K562 (cell line): ENCODE measurements around the gene NCKIPSD. TPM values are rescaled to one million over a fixed set of nuclear protein-coding genes. Genes with fewer than 3 reads are reported as not detected.

Experiments
- HMG20A ChIP-seq: fragments of 450-650 bp; formaldehyde crosslinking; conservative IDR thresholded peaks from 2 replicates; pipeline ENCODE4 v1.4.0; 2020; ENCODE audit warnings: mild to moderate bottlenecking, mixed read lengths
- HSF4 ChIP-seq: fragments of 250-450 bp; sonication (Bioruptor Pico); IDR thresholded peaks from 2 replicates; pipeline ENCODE4 v2.1.2; 2022; ENCODE audit warnings: mild to moderate bottlenecking, moderate library complexity, borderline replicate concordance
- KAT7 ChIP-seq: sonication (generic); formaldehyde crosslinking; IDR thresholded peaks from 2 replicates; pipeline ENCODE4 v1.8.0; 2022; ENCODE audit warnings: missing genetic modification reagents, mild to moderate bottlenecking, borderline replicate concordance
- NCOA6 ChIP-seq: fragments of 450-650 bp; IDR thresholded peaks from 2 replicates; pipeline ENCODE4 v1.6.1; 2017; ENCODE audit warnings: mild to moderate bottlenecking
- NR3C1 ChIP-seq: sonication (generic); formaldehyde crosslinking; IDR thresholded peaks from 2 replicates; pipeline ENCODE4 v1.8.1; 2022; ENCODE audit warnings: missing genetic modification reagents
- SMAD1 ChIP-seq: fragments of 150-350 bp; IDR thresholded peaks from 2 replicates; pipeline ENCODE4 v1.6.1; 2014; ENCODE audit warnings: low read length, low read depth; ENCODE audit not compliant: partially characterized antibody
- TAF7 ChIP-seq: fragments of 450-650 bp; IDR thresholded peaks from 2 replicates; pipeline ENCODE4 v1.6.1; 2016; ENCODE audit warnings: missing genetic modification characterization, missing compliant biosample characterization
- TAF9B ChIP-seq: fragments of 450-650 bp; IDR thresholded peaks from 2 replicates; pipeline ENCODE4 v1.6.1; 2018; ENCODE audit warnings: mild to moderate bottlenecking; ENCODE audit not compliant: partially characterized antibody
- ZNF407 ChIP-seq: fragments of 450-650 bp; IDR thresholded peaks from 2 replicates; pipeline ENCODE4 v1.6.1; 2016; ENCODE audit warnings: low read depth
- polyA plus RNA-seq, 8 experiments: library from polyadenylated mRNA; depleted of rRNA in 4 of 8; stranded (reverse) in 5 of 8; unstranded in 3 of 8; fragments of >200 nt; fragmentation: Nextera tagmentation in 2 of 8; fragmentation: Illumina TruSeq in 1 of 8; extraction: Ambion mirVana in 2 of 8; extraction: Trizol in 1 of 8; gene quantifications; 2 replicates each; pipeline versions ENCODE4 v1.2.1 to v1.2.3, GENCODE V29; 2011 to 2014; ENCODE audit warnings: inconsistent platforms in 1 of 8, missing spikeins in 1 of 8
- total RNA-seq, 7 experiments: library from RNA; depleted of rRNA in 6 of 7; stranded (reverse); fragments of >200 nt in 6 of 7; fragmentation: Illumina TruSeq in 2 of 7; extraction: Trizol in 2 of 7; gene quantifications; 2 replicates each; pipeline versions ENCODE4 v1.2.1 to v1.2.3, GENCODE V29; 2011 to 2021; ENCODE audit warnings: low replicate concordance in 1 of 7
- TF ChIP-seq, protein P1 (sequence below): fragments of 250-450 bp; sonication (Bioruptor Pico); IDR thresholded peaks from 2 replicates; pipeline ENCODE4 v1.4.0; 2020; ENCODE audit warnings: mild to moderate bottlenecking, moderate library complexity, borderline replicate concordance

Gene NCKIPSD
- total and polyA plus RNA-seq, 9 of the 15 experiments (the other 6 are each of a cell fraction or from before 2014, with no cell fraction given) = 0.49 to 24.4 (median 12.3) TPM

DNA sequence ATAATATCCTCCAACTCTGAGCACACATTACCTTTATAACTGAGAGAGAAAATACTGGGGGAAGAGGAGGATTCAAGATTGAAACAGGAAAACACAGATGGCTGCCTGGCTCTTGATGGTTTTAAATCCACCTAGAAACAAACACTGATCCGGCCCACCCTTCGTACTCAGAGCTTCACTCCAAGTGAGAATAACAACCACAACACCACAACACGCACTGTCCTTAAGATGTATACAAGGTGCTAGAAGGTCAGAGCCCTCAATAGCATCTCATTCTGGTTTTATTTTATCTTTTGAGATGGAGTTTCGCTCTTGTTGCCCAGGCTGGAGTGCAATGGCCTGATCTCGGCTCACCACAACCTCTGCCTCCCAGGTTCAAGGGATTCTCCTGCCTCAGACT is 21.4 kb upstream of the NCKIPSD start (continued):
- TF ChIP-seq ZNF407 (no peak), NR3C1 (CRISPR knock-in tag) (no peak), HSF4 (CRISPR knock-in tag) (no peak), TAF7 (tag) (no peak), TAF9B (no peak), KAT7 (CRISPR knock-in tag) (no peak), SMAD1 (no peak), NCOA6 (no peak), HMG20A (CRISPR knock-in tag) (no peak)
- TF ChIP-seq, protein P1, sequence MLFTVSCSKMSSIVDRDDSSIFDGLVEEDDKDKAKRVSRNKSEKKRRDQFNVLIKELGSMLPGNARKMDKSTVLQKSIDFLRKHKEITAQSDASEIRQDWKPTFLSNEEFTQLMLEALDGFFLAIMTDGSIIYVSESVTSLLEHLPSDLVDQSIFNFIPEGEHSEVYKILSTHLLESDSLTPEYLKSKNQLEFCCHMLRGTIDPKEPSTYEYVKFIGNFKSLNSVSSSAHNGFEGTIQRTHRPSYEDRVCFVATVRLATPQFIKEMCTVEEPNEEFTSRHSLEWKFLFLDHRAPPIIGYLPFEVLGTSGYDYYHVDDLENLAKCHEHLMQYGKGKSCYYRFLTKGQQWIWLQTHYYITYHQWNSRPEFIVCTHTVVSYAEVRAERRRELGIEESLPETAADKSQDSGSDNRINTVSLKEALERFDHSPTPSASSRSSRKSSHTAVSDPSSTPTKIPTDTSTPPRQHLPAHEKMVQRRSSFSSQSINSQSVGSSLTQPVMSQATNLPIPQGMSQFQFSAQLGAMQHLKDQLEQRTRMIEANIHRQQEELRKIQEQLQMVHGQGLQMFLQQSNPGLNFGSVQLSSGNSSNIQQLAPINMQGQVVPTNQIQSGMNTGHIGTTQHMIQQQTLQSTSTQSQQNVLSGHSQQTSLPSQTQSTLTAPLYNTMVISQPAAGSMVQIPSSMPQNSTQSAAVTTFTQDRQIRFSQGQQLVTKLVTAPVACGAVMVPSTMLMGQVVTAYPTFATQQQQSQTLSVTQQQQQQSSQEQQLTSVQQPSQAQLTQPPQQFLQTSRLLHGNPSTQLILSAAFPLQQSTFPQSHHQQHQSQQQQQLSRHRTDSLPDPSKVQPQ (CRISPR knock-in tag) = no peak
